OCI-LY1 (cell line): ENCODE results near the gene VSIG8.

Experiments
- H2AFZ ChIP-seq: fragments of 200-600 bp; sonication (generic), shearing (Covaris generic); 2 replicates; pipeline ENCODE4 v1.6.0; 2014; ENCODE audit warnings: antibody characterized with exemption, mild to moderate bottlenecking, low read length
- H3F3A ChIP-seq: fragments of 200-600 bp; sonication (generic), shearing (Covaris generic); 2 replicates; pipeline ENCODE4 v1.6.0; 2014; ENCODE audit warnings: mild to moderate bottlenecking, antibody characterized with exemption, low read length, moderate library complexity; ENCODE audit not compliant: insufficient read depth
- H3K27ac ChIP-seq: fragments of 200-600 bp; sonication (generic); 2 replicates; pipeline ENCODE4 v1.5.1; 2014; ENCODE audit warnings: low read length, mixed run types, mild to moderate bottlenecking, low read depth; ENCODE audit not compliant: poor library complexity, severe bottlenecking
- H3K27me3 ChIP-seq: fragments of 200-600 bp; sonication (generic); 2 replicates; pipeline ENCODE4 v1.6.0; 2014; ENCODE audit warnings: antibody characterized with exemption, mild to moderate bottlenecking, low read length, moderate library complexity; ENCODE audit not compliant: insufficient read depth
- H3K36me3 ChIP-seq: fragments of 200-600 bp; sonication (generic); 2 replicates; pipeline ENCODE4 v1.6.1; 2014; ENCODE audit warnings: mild to moderate bottlenecking, antibody characterized with exemption, low read length, moderate library complexity, mixed read lengths; ENCODE audit not compliant: insufficient read depth
- H3K4me1 ChIP-seq: fragments of 200-600 bp; sonication (generic); 2 replicates; pipeline ENCODE4 v1.5.1; 2014; ENCODE audit warnings: mild to moderate bottlenecking, low read length, moderate library complexity; ENCODE audit not compliant: insufficient read depth, severe bottlenecking
- H3K4me2 ChIP-seq: fragments of 200-600 bp; sonication (generic), shearing (Covaris generic); 2 replicates; pipeline ENCODE4 v1.6.1; 2014; ENCODE audit warnings: low read length
- H3K4me3 ChIP-seq: fragments of 200-600 bp; sonication (generic); 2 replicates; pipeline ENCODE4 v1.5.1; 2014; ENCODE audit warnings: low read length, low read depth, mild to moderate bottlenecking, mixed read lengths; ENCODE audit not compliant: poor library complexity, severe bottlenecking
- H3K79me2 ChIP-seq: fragments of 200-600 bp; shearing (Covaris generic); 2 replicates; pipeline ENCODE4 v1.6.1; 2016; ENCODE audit warnings: mixed run types, low read length, mixed read lengths; ENCODE audit not compliant: insufficient read depth
- H3K9ac ChIP-seq: fragments of 200-600 bp; sonication (generic), shearing (Covaris generic); 2 replicates; pipeline ENCODE4 v1.6.1; 2014; ENCODE audit warnings: mild to moderate bottlenecking, low read length, mixed read lengths
- H3K9me2 ChIP-seq: fragments of 200-600 bp; sonication (generic), shearing (Covaris generic); 2 replicates; pipeline ENCODE4 v1.6.1; 2014; ENCODE audit warnings: low read depth, mild to moderate bottlenecking, low read length, mixed read lengths
- H3K9me3 ChIP-seq: fragments of 200-600 bp; shearing (Covaris generic); 2 replicates; pipeline ENCODE4 v1.6.1; 2014; ENCODE audit warnings: low read length, mixed read lengths
- H4K20me1 ChIP-seq: fragments of 200-600 bp; sonication (generic), shearing (Covaris generic); 2 replicates; pipeline ENCODE4 v1.6.0; 2016; ENCODE audit warnings: mild to moderate bottlenecking, low read length; ENCODE audit not compliant: insufficient read depth
- CTCF ChIP-seq: fragments of 200-600 bp; sonication (generic), shearing (Covaris generic); IDR thresholded peaks from 2 replicates; pipeline ENCODE4 v1.5.1; 2017; ENCODE audit warnings: mild to moderate bottlenecking, antibody characterized with exemption, low read length, moderate library complexity, mixed read lengths
- EZH2 ChIP-seq: fragments of 200-600 bp; sonication (generic), shearing (Covaris generic); IDR thresholded peaks from 2 replicates; pipeline ENCODE4 v1.8.0; 2017; ENCODE audit warnings: borderline replicate concordance, mixed run types, mild to moderate bottlenecking, antibody characterized with exemption, low read length, moderate library complexity, mixed read lengths

Gene VSIG8

GRCh38 chr1:159841749-159842148, 20.7 kb downstream of the VSIG8 start:
- H3K4me3 ChIP-seq: no peak overlapping the region
- H3K79me2 ChIP-seq: no peaks in the 10 kb centered on the region
- H3F3A ChIP-seq: no peaks in the 10 kb centered on the region
- no peak overlapping the region for H3K4me2 ChIP-seq
- no peaks in the 10 kb centered on the region for H3K9me2 ChIP-seq
- no peak overlapping the region for H3K9ac ChIP-seq
- no peaks in the 10 kb centered on the region for H3K4me1 ChIP-seq
- H4K20me1 ChIP-seq: no peaks in the 10 kb centered on the region
- no peaks in the 10 kb centered on the region for H3K9me3 ChIP-seq
- H3K36me3 ChIP-seq: no peaks in the 10 kb centered on the region
- no peak overlapping the region for H2AFZ ChIP-seq
- H3K27me3 ChIP-seq: 0 out of 2 replicates have a peak, but pooled peaks cover 6% of the 10 kb centered on the region
- H3K27ac ChIP-seq: no peak overlapping the region
- no peak for TF ChIP-seq CTCF
- no peak for TF ChIP-seq EZH2

- Histone ChIP-seq H3F3A (no peaks in the 10 kb centered on the region), H3K36me3 (no peaks in the 10 kb centered on the region), H3K9me2 (no peaks in the 10 kb centered on the region), H3K27me3 (0 out of 2 replicates have a peak, but pooled peaks cover 6% of the 10 kb centered on the region), H3K27ac (no peak overlapping the region), H3K4me2 (no peak overlapping the region), H3K79me2 (no peaks in the 10 kb centered on the region), H3K9me3 (no peaks in the 10 kb centered on the region), H3K4me1 (no peaks in the 10 kb centered on the region), H3K9ac (no peak overlapping the region), H3K4me3 (no peak overlapping the region), H2AFZ (no peak overlapping the region), H4K20me1 (no peaks in the 10 kb centered on the region)
- TF ChIP-seq EZH2: no peak
- no peak for TF ChIP-seq CTCF
Observed at GRCh38 chr1:159839116-159839849, 23.2 kb downstream of the VSIG8 start.

- H3K79me2 ChIP-seq: no peaks in the 10 kb centered on the region
- no peak overlapping the region for H2AFZ ChIP-seq
- H3K9ac ChIP-seq: no peak overlapping the region
- H3K4me2 ChIP-seq: no peak overlapping the region
- H3K27me3 ChIP-seq: 0 out of 2 replicates have a peak, but pooled peaks cover 6% of the 10 kb centered on the region
- H3K9me2 ChIP-seq: no peaks in the 10 kb centered on the region
- no peak for TF ChIP-seq CTCF
- no peak for TF ChIP-seq EZH2
- H3F3A ChIP-seq: no peaks in the 10 kb centered on the region
- H3K4me3 ChIP-seq: no peak overlapping the region
- H3K4me1 ChIP-seq: no peaks in the 10 kb centered on the region
- H3K9me3 ChIP-seq: no peaks in the 10 kb centered on the region
- H3K36me3 ChIP-seq: no peaks in the 10 kb centered on the region
- H4K20me1 ChIP-seq: no peaks in the 10 kb centered on the region
- no peak overlapping the region for H3K27ac ChIP-seq
Observed at GRCh38 chr1:159838715-159839114, 23.7 kb downstream of the VSIG8 start.
